ENCODE measurements around the gene C19orf33. TPM values are rescaled to one million over a fixed set of nuclear protein-coding genes. Genes with fewer than 3 reads are reported as not detected.
A peak's percentile ranks its signal among the peaks of the same experiment; 100 is the strongest.

Gene C19orf33
- total and polyA plus RNA-seq, 2 experiments from 2014 or later: 58.9 to 72.2 TPM

DNA sequence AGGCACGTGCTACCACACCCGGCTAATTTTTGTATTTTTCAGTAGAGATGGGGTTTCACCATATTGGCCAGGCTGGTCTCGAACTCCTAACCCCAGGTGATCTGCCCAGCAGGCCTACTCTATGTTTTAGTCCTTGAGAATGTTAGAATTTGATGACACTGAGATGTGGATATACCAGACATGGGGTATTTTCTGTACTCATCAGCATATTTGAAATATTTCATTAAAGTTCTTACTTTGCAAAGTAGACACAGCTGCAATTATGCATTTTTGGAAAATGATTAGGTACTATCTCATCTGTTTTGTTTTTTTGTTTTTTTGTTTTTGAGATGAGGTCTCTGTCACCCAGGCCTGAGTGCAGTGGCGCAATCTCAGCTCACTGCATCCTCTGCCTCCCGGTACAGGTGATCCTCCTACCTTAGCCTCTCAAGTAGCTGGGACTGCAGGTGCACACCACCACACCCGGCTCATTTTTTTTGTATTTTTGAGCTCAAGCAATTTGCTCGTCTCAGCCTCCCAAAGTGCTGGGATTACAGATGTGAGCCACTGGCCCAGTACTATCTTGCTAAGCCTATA, 27.0 kb upstream of the C19orf33 start:
- peaks cover 80% of the 10 kb centered on the region for H4K20me1 ChIP-seq (replicated peaks; ENCODE audit: insufficient read depth)
- Mint-ChIP-seq H3K36me3 (ENCODE audit: low read depth) (peaks cover 15% of the 10 kb centered on the region; the same call in 2 of the 3 replicates), H3K27me3 (ENCODE audit: insufficient read depth, low read depth, poor library complexity) (no peaks in the 10 kb centered on the region), H3K27ac (no peak overlapping the region), H3K4me3 (no peak overlapping the region), H3K4me1 (no peaks in the 10 kb centered on the region; the same call in 2 of the 3 replicates), H3K9me3 (no peaks in the 10 kb centered on the region)
- H3K4me1 ChIP-seq (ENCODE audit: insufficient read depth): no peaks in the 10 kb centered on the region
- H3K27me3 ChIP-seq (ENCODE audit: insufficient read depth): no peaks in the 10 kb centered on the region
- H3K36me3 ChIP-seq (ENCODE audit: insufficient read depth): no peaks in the 10 kb centered on the region
- H3K27ac ChIP-seq (ENCODE audit: low read depth): peak overlapping the region; percentile 76; the same call in 1 of the 2 replicates
- ATAC-seq (no peak), DNase-seq (ENCODE audit: low spot score) (no peak)
- no peak overlapping the region for H3K4me2 ChIP-seq
- no peak overlapping the region for H2AFZ ChIP-seq
- H3K4me3 ChIP-seq: no peak overlapping the region
- peaks cover 9% of the 10 kb centered on the region; the same call in 1 of the 2 replicates for H3F3A ChIP-seq (replicated peaks; ENCODE audit: low read depth)
- TF ChIP-seq ZNF114 (CRISPR knock-in tag; IDR thresholded peaks at IDR 0.05): no peak
- H3K79me2 ChIP-seq (replicated peaks; ENCODE audit: insufficient read depth): peaks cover 100% of the 10 kb centered on the region
- H3K9me2 ChIP-seq (ENCODE audit: insufficient read depth): no peaks in the 10 kb centered on the region

DNA sequence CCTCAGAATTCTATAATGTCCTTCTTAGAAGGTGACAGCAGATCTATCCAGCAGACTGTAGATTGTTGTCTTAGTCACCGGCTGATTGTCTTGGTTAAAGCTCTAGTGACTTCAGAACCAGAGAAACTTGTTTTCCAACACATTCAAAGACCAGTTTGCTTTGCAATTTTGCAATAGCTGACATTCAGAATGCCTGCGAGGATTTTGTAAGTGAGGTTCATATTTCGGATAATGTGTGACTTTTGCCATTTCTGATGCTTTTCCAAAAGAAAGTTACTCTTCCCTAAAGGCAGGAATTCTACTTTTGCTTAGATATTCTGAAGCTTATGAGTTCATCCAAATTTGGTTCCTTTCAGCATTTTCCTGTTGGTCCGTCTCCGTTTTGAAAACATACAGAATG, 26.5 kb upstream of the C19orf33 start:
- Histone ChIP-seq H2AFZ (no peak overlapping the region), H3K27ac (ENCODE audit: low read depth) (peak overlapping the region; percentile 76; the same call in 1 of the 2 replicates), H3K4me3 (no peak overlapping the region), H3K4me2 (no peak overlapping the region), H4K20me1 (replicated peaks; ENCODE audit: insufficient read depth) (peaks cover 80% of the 10 kb centered on the region), H3K36me3 (ENCODE audit: insufficient read depth) (no peaks in the 10 kb centered on the region), H3K27me3 (ENCODE audit: insufficient read depth) (no peaks in the 10 kb centered on the region), H3K9me2 (ENCODE audit: insufficient read depth) (no peaks in the 10 kb centered on the region), H3K4me1 (ENCODE audit: insufficient read depth) (no peaks in the 10 kb centered on the region), H3F3A (replicated peaks; ENCODE audit: low read depth) (peaks cover 14% of the 10 kb centered on the region; the same call in 1 of the 2 replicates), H3K79me2 (replicated peaks; ENCODE audit: insufficient read depth) (peaks cover 100% of the 10 kb centered on the region)
- no peak for ATAC-seq
- peaks cover 15% of the 10 kb centered on the region; the same call in 2 of the 3 replicates for H3K36me3 Mint-ChIP-seq (ENCODE audit: low read depth)
- H3K9me3 Mint-ChIP-seq: no peaks in the 10 kb centered on the region
- H3K27ac Mint-ChIP-seq: no peak overlapping the region
- H3K4me3 Mint-ChIP-seq: no peak overlapping the region
- H3K27me3 Mint-ChIP-seq (ENCODE audit: insufficient read depth, low read depth, poor library complexity): no peaks in the 10 kb centered on the region
- no peaks in the 10 kb centered on the region; the same call in 2 of the 3 replicates for H3K4me1 Mint-ChIP-seq
- DNase-seq (ENCODE audit: low spot score): no peak
- no peak for TF ChIP-seq EZH2 (IDR thresholded peaks at IDR 0.05; ENCODE audit: low read depth, unreplicated experiment)
- no peak for TF ChIP-seq JUNB (IDR thresholded peaks at IDR 0.05; ENCODE audit: unreplicated experiment)
- no peak for TF ChIP-seq CREB1 (CRISPR knock-in tag; IDR thresholded peaks at IDR 0.05; ENCODE audit: low read depth)
- TF ChIP-seq, protein P1, sequence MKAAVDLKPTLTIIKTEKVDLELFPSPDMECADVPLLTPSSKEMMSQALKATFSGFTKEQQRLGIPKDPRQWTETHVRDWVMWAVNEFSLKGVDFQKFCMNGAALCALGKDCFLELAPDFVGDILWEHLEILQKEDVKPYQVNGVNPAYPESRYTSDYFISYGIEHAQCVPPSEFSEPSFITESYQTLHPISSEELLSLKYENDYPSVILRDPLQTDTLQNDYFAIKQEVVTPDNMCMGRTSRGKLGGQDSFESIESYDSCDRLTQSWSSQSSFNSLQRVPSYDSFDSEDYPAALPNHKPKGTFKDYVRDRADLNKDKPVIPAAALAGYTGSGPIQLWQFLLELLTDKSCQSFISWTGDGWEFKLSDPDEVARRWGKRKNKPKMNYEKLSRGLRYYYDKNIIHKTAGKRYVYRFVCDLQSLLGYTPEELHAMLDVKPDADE (IDR thresholded peaks at IDR 0.05): no peak
- no peak for TF ChIP-seq EZH2phosphoT487 (IDR thresholded peaks at IDR 0.05; ENCODE audit: unreplicated experiment)
- TF ChIP-seq ZNF114 (CRISPR knock-in tag; IDR thresholded peaks at IDR 0.05): no peak
- no peak for TF ChIP-seq STAT1 (IDR thresholded peaks at IDR 0.05; ENCODE audit: unreplicated experiment)
- TF ChIP-seq, protein P2, sequence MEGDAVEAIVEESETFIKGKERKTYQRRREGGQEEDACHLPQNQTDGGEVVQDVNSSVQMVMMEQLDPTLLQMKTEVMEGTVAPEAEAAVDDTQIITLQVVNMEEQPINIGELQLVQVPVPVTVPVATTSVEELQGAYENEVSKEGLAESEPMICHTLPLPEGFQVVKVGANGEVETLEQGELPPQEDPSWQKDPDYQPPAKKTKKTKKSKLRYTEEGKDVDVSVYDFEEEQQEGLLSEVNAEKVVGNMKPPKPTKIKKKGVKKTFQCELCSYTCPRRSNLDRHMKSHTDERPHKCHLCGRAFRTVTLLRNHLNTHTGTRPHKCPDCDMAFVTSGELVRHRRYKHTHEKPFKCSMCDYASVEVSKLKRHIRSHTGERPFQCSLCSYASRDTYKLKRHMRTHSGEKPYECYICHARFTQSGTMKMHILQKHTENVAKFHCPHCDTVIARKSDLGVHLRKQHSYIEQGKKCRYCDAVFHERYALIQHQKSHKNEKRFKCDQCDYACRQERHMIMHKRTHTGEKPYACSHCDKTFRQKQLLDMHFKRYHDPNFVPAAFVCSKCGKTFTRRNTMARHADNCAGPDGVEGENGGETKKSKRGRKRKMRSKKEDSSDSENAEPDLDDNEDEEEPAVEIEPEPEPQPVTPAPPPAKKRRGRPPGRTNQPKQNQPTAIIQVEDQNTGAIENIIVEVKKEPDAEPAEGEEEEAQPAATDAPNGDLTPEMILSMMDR (conservative IDR thresholded peaks at IDR 0.05; ENCODE audit: low read depth in 2 of 2): no peak
- no peak for TF ChIP-seq NANOG (IDR thresholded peaks at IDR 0.05; ENCODE audit: borderline replicate concordance)
- TF ChIP-seq, protein P3, sequence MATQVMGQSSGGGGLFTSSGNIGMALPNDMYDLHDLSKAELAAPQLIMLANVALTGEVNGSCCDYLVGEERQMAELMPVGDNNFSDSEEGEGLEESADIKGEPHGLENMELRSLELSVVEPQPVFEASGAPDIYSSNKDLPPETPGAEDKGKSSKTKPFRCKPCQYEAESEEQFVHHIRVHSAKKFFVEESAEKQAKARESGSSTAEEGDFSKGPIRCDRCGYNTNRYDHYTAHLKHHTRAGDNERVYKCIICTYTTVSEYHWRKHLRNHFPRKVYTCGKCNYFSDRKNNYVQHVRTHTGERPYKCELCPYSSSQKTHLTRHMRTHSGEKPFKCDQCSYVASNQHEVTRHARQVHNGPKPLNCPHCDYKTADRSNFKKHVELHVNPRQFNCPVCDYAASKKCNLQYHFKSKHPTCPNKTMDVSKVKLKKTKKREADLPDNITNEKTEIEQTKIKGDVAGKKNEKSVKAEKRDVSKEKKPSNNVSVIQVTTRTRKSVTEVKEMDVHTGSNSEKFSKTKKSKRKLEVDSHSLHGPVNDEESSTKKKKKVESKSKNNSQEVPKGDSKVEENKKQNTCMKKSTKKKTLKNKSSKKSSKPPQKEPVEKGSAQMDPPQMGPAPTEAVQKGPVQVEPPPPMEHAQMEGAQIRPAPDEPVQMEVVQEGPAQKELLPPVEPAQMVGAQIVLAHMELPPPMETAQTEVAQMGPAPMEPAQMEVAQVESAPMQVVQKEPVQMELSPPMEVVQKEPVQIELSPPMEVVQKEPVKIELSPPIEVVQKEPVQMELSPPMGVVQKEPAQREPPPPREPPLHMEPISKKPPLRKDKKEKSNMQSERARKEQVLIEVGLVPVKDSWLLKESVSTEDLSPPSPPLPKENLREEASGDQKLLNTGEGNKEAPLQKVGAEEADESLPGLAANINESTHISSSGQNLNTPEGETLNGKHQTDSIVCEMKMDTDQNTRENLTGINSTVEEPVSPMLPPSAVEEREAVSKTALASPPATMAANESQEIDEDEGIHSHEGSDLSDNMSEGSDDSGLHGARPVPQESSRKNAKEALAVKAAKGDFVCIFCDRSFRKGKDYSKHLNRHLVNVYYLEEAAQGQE (IDR thresholded peaks at IDR 0.05; ENCODE audit: unreplicated experiment): no peak
- TF ChIP-seq POLR2AphosphoS5 (IDR thresholded peaks at IDR 0.05; ENCODE audit: low read depth): no peak

All from GM23338 (cell line).